Mesothelial cell of epicardium (in vitro differentiated cells): Measurements from ENCODE around the gene ATP5MC2. TPM values are rescaled to one million over a fixed set of nuclear protein-coding genes. Genes with fewer than 3 reads are reported as not detected.
A peak's percentile ranks its signal among the peaks of the same experiment; 100 is the strongest.

Experiments
- DNase-seq, 2 experiments: peaks; one replicate each; pipeline ENCODE4 v3.0.0; 2021; ENCODE audit warnings: low spot score in 2 of 2; ENCODE audit not compliant: unreplicated experiment in 2 of 2
- H3K27ac Mint-ChIP-seq: 2 replicates; pipeline ENCODE4 v1.8.0; 2021; ENCODE audit warnings: mixed read lengths
- H3K27me3 Mint-ChIP-seq: 2 replicates; pipeline ENCODE4 v1.8.0; 2021; ENCODE audit warnings: low read depth, mixed read lengths
- H3K36me3 Mint-ChIP-seq: 2 replicates; pipeline ENCODE4 v1.8.0; 2021; ENCODE audit warnings: mixed read lengths
- H3K4me1 Mint-ChIP-seq: 2 replicates; pipeline ENCODE4 v1.8.0; 2021; ENCODE audit warnings: mixed read lengths
- H3K4me3 Mint-ChIP-seq: 2 replicates; pipeline ENCODE4 v1.8.0; 2021; ENCODE audit warnings: mild to moderate bottlenecking, moderate library complexity, mixed read lengths
- H3K9me3 Mint-ChIP-seq: 2 replicates; pipeline ENCODE4 v1.8.0; 2021; ENCODE audit warnings: mixed read lengths
- total RNA-seq: library from RNA; stranded (reverse); gene quantifications from 3 replicates; pipeline ENCODE4 v1.2.1, GENCODE V29; 2021
- TF ChIP-seq, protein P1 (sequence below): fragments of 200-600 bp; sonication (generic); IDR thresholded peaks from one replicate; pipeline ENCODE4 v1.5.0; 2021; ENCODE audit warnings: antibody characterized with exemption; ENCODE audit not compliant: unreplicated experiment

ATP5MC2 gene
- total RNA-seq, 1 donor from 2014 or later, result 356 TPM

GRCh38 chr12:53667080-53667479, 8.8 kb downstream of the ATP5MC2 start:
- DNase-seq, result no peak

DNA sequence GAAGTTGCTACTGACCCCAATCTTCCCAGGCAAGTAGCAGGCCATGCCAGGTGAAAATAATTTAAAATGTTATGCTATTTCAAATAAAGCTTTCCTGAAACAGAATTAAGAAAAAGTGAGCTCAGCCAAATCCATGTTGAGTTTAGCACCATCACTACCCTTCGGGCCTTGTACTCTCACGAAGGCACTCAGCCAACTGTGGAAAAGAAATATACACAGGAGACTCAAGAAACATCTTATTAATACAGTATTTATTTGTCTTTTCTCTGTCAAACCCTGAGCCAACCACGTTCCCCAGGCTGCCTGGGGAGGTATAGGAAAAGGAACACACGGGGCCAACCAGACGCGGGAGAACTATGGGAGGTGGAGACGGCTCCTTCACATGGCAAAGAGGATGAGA, 10.9 kb downstream of the ATP5MC2 start:
- no peaks in the 10 kb centered on the region for H3K9me3 Mint-ChIP-seq
- peaks cover 41% of the 10 kb centered on the region for H3K36me3 Mint-ChIP-seq
- peak overlapping the region; percentile 40 for H3K27ac Mint-ChIP-seq
- TF ChIP-seq, protein P1, sequence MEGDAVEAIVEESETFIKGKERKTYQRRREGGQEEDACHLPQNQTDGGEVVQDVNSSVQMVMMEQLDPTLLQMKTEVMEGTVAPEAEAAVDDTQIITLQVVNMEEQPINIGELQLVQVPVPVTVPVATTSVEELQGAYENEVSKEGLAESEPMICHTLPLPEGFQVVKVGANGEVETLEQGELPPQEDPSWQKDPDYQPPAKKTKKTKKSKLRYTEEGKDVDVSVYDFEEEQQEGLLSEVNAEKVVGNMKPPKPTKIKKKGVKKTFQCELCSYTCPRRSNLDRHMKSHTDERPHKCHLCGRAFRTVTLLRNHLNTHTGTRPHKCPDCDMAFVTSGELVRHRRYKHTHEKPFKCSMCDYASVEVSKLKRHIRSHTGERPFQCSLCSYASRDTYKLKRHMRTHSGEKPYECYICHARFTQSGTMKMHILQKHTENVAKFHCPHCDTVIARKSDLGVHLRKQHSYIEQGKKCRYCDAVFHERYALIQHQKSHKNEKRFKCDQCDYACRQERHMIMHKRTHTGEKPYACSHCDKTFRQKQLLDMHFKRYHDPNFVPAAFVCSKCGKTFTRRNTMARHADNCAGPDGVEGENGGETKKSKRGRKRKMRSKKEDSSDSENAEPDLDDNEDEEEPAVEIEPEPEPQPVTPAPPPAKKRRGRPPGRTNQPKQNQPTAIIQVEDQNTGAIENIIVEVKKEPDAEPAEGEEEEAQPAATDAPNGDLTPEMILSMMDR, result no peak
- no peak for DNase-seq
- peaks cover 4% of the 10 kb centered on the region for H3K4me1 Mint-ChIP-seq
- no peaks in the 10 kb centered on the region for H3K27me3 Mint-ChIP-seq
- H3K4me3 Mint-ChIP-seq, result no peak overlapping the region

More at GRCh38 chr12:53667080-53667479, 8.8 kb downstream of the ATP5MC2 start:
- H3K36me3 Mint-ChIP-seq, result peaks cover 48% of the 10 kb centered on the region
- peak overlapping the region; percentile 43 for H3K27ac Mint-ChIP-seq
- H3K4me3 Mint-ChIP-seq, result no peak overlapping the region
- H3K27me3 Mint-ChIP-seq, result no peaks in the 10 kb centered on the region
- H3K4me1 Mint-ChIP-seq, result no peaks in the 10 kb centered on the region
- TF ChIP-seq, protein P1, result no peak
- H3K9me3 Mint-ChIP-seq, result no peaks in the 10 kb centered on the region

GRCh38 chr12:53664191-53664590, 11.7 kb downstream of the ATP5MC2 start:
- Mint-ChIP-seq H3K27me3 (no peaks in the 10 kb centered on the region), H3K4me1 (peaks cover 11% of the 10 kb centered on the region), H3K27ac (no peak overlapping the region), H3K4me3 (no peak overlapping the region), H3K36me3 (peaks cover 34% of the 10 kb centered on the region), H3K9me3 (no peaks in the 10 kb centered on the region)
- TF ChIP-seq, protein P1, result no peak
- DNase-seq, result no peak

DNA sequence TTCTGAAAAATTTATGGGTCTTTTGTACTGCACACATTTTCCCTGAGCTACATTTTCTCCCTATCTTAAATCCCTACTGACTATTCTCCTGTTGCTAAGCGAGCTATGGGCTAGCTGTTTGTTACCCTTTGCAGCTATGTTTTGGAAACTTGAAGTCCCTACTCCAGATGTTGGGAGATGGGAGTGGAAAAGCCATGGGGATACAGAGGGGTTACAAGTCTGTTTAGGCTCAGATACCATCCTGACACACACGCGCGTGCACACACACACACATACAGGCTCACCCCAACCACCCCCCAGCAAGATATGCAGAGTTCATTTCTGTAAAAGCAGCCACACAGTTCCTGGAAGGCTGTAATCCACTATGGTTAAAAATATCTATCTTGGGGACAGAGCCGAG, 15.8 kb downstream of the ATP5MC2 start:
- peaks cover 20% of the 10 kb centered on the region for H3K4me1 Mint-ChIP-seq
- H3K27ac Mint-ChIP-seq, result peak overlapping the region; percentile 97
- H3K9me3 Mint-ChIP-seq, result no peaks in the 10 kb centered on the region
- H3K4me3 Mint-ChIP-seq, result no peak overlapping the region
- TF ChIP-seq, protein P1, result no peak
- no peaks in the 10 kb centered on the region for H3K27me3 Mint-ChIP-seq
- DNase-seq, result no peak
- H3K36me3 Mint-ChIP-seq, result peaks cover 20% of the 10 kb centered on the region

DNA sequence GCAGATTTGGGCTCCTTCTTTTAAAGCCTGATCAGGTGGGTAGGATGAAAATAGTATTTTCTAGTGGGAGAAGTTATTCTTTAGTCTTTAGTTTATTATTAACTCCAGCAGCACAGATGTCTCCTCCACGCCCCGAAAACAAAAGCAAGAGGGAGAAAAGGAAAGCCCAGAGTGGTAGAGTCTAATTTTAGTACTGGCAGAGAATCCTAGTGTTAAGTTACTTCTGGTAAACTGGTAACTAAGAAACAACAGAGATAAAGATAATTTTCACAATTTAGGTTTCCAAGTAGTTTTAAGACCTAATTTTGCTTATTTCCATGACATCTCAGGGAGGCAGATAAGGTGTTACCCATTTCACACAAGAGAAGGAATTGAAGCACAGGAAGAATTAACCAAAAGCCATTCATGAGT, 16.3 kb downstream of the ATP5MC2 start:
- Mint-ChIP-seq H3K9me3 (no peaks in the 10 kb centered on the region), H3K27ac (peak overlapping the region; percentile 97), H3K4me1 (peaks cover 20% of the 10 kb centered on the region), H3K4me3 (no peak overlapping the region), H3K27me3 (no peaks in the 10 kb centered on the region), H3K36me3 (peaks cover 17% of the 10 kb centered on the region)
- TF ChIP-seq, protein P1, result no peak
- no peak for DNase-seq

DNA sequence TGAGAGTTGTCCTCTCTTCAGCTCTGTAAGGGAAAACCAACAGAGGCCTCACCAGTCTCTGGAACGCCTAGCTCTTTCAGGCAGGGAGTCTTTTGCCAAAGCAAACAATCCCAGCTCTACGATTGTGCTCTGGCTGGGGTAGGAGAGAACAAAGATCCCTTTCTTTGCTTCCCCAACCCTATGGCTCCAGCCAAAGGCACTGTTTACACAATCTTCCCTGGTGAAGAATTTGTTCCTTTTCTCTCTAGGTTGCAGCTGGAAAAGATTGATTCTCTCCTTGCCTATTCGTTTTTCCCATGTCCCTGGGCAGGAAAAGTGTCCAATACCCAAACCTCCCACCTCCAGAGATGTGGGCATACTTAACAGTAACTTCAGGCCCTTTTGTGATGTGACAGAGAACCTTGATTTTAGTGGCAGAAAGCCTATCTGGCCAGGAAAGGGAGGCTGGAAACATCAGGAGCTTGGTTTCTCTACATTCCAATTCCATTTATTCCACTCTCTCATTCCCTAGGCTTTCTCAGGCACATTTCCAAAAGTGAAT, 16.8 kb downstream of the ATP5MC2 start:
- Mint-ChIP-seq H3K9me3 (no peaks in the 10 kb centered on the region), H3K27me3 (no peaks in the 10 kb centered on the region), H3K36me3 (peaks cover 14% of the 10 kb centered on the region), H3K4me1 (peaks cover 20% of the 10 kb centered on the region), H3K27ac (peak overlapping the region; percentile 97), H3K4me3 (no peak overlapping the region)
- DNase-seq, result no peak
- TF ChIP-seq, protein P1, result no peak
